ENCODE results near the gene UPK2. TPM values are rescaled to one million over a fixed set of nuclear protein-coding genes. Genes with fewer than 3 reads are reported as not detected.
A peak's percentile ranks its signal among the peaks of the same experiment; 100 is the strongest.

Gene UPK2
- total and polyA plus RNA-seq, 2 donors (not counting 1 experiment from before 2014, with no cell fraction given): not detected

DNA sequence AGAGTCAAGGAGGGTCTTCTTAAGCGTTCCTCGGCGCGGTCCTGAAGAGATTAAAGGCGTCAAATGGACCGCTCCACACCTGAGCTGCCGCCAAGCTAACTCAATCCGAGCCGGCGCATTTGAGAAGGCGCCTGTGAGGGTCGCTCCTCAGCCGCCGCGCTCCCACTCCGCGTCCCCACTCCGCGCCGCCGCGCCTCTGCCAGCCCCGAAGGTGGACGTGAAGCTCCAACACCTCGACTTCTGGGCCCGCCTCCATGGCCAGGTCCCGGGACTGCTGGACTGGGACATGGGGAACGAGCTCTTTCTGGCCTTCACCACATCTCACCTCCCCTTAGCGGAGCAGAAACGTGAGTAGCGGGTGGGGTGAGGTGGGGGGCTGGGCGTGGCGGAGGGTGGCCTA lies 15.5 kb downstream of the UPK2 start, which contains the start of gene FOXR1:
Gene FOXR1, plus strand, starts transcription at position 116 of the 400 bp plus-strand sequence. Its CDS starts 171 bp downstream, at position 287.
- H3K9ac ChIP-seq (ENCODE audit: insufficient read depth, low read length): no peak within 1 kb of the TSS
- no peak within 1 kb of the TSS for H2AFZ ChIP-seq (ENCODE audit: low read length)
- H3K27ac ChIP-seq (ENCODE audit: insufficient read depth, low read length): no peak within 1 kb of the TSS
- no peak within 1 kb of the TSS for H3K4me2 ChIP-seq (ENCODE audit: extremely low read depth, insufficient read depth, low read length)
- no peak for DNase-seq (ENCODE audit: low read depth in 2 of 2)
- H3K9me3 ChIP-seq (ENCODE audit: control insufficient read depth, insufficient read depth, low read depth, low read length): no peaks in the 10 kb centered on the region
- H3K79me2 ChIP-seq (ENCODE audit: control insufficient read depth, insufficient read depth, low read length): no peaks in the 10 kb centered on the region
- no peak within 1 kb of the TSS for H3K4me3 ChIP-seq (replicated peaks in 1 of 4; ENCODE audit: control extremely low read depth in 1 of 4, insufficient read depth in 1 of 4, low read depth in 3 of 4, low read length in 4 of 4)
- TF ChIP-seq, protein P1, sequence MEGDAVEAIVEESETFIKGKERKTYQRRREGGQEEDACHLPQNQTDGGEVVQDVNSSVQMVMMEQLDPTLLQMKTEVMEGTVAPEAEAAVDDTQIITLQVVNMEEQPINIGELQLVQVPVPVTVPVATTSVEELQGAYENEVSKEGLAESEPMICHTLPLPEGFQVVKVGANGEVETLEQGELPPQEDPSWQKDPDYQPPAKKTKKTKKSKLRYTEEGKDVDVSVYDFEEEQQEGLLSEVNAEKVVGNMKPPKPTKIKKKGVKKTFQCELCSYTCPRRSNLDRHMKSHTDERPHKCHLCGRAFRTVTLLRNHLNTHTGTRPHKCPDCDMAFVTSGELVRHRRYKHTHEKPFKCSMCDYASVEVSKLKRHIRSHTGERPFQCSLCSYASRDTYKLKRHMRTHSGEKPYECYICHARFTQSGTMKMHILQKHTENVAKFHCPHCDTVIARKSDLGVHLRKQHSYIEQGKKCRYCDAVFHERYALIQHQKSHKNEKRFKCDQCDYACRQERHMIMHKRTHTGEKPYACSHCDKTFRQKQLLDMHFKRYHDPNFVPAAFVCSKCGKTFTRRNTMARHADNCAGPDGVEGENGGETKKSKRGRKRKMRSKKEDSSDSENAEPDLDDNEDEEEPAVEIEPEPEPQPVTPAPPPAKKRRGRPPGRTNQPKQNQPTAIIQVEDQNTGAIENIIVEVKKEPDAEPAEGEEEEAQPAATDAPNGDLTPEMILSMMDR (conservative IDR thresholded peaks at IDR 0.05 in 1 of 2, IDR thresholded peaks at IDR 0.05 in 1 of 2; ENCODE audit: low read depth in 1 of 2, low read length in 2 of 2): no peak
- TF ChIP-seq EZH2 (IDR thresholded peaks at IDR 0.05; ENCODE audit: low read length, missing control alignments): no peak
- no peaks in the 10 kb centered on the region for H3K36me3 ChIP-seq (ENCODE audit: control insufficient read depth, insufficient read depth, low read length)
- no peaks in the 10 kb centered on the region for H3K27me3 ChIP-seq (ENCODE audit: control insufficient read depth, insufficient read depth, low read length)
- no peaks in the 10 kb centered on the region for H3K4me1 ChIP-seq (ENCODE audit: control insufficient read depth, extremely low read depth, insufficient read depth, low read length)
- no peaks in the 10 kb centered on the region for H4K20me1 ChIP-seq (ENCODE audit: control insufficient read depth, extremely low read depth, insufficient read depth, low read length)

DNA sequence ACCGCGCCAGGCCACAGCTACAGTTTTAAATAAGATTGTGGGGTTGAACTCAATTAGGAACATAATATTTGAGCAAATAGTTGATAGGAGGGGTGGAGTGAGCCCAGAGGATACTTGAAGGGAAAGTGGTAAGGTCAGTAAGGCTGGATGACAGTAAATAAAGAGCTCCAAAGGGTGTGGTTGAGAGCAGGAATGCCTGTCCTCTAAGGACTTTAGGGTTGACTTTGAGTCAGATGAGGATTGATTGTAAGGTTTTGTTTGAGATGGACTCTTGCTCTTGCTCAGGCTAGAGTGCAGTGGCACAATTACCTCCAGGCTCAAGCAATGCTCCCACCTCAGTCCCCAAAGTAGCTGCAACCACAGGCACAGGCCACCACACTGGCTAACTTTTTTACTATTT lies 17.9 kb downstream of the UPK2 start:
- H3K27me3 ChIP-seq (ENCODE audit: control insufficient read depth, insufficient read depth, low read length): peaks cover 2% of the 10 kb centered on the region
- H3K4me1 ChIP-seq (ENCODE audit: control insufficient read depth, extremely low read depth, insufficient read depth, low read length): no peaks in the 10 kb centered on the region
- H3K27ac ChIP-seq (ENCODE audit: insufficient read depth, low read length): no peak overlapping the region
- no peak overlapping the region for H3K4me3 ChIP-seq (replicated peaks in 1 of 4; ENCODE audit: control extremely low read depth in 1 of 4, insufficient read depth in 1 of 4, low read depth in 3 of 4, low read length in 4 of 4)
- H3K9ac ChIP-seq (ENCODE audit: insufficient read depth, low read length): no peak overlapping the region
- H3K9me3 ChIP-seq (ENCODE audit: control insufficient read depth, insufficient read depth, low read depth, low read length): no peaks in the 10 kb centered on the region
- no peak for DNase-seq (ENCODE audit: low read depth in 2 of 2)
- H2AFZ ChIP-seq (ENCODE audit: low read length): no peak overlapping the region
- H3K79me2 ChIP-seq (ENCODE audit: control insufficient read depth, insufficient read depth, low read length): no peaks in the 10 kb centered on the region
- no peak for TF ChIP-seq EZH2 (IDR thresholded peaks at IDR 0.05; ENCODE audit: low read length, missing control alignments)
- TF ChIP-seq, protein P1 (conservative IDR thresholded peaks at IDR 0.05 in 1 of 2, IDR thresholded peaks at IDR 0.05 in 1 of 2; ENCODE audit: low read depth in 1 of 2, low read length in 2 of 2): no peak
- H3K36me3 ChIP-seq (ENCODE audit: control insufficient read depth, insufficient read depth, low read length): no peaks in the 10 kb centered on the region
- H4K20me1 ChIP-seq (ENCODE audit: control insufficient read depth, extremely low read depth, insufficient read depth, low read length): no peaks in the 10 kb centered on the region
- no peak overlapping the region for H3K4me2 ChIP-seq (ENCODE audit: extremely low read depth, insufficient read depth, low read length)

DNA sequence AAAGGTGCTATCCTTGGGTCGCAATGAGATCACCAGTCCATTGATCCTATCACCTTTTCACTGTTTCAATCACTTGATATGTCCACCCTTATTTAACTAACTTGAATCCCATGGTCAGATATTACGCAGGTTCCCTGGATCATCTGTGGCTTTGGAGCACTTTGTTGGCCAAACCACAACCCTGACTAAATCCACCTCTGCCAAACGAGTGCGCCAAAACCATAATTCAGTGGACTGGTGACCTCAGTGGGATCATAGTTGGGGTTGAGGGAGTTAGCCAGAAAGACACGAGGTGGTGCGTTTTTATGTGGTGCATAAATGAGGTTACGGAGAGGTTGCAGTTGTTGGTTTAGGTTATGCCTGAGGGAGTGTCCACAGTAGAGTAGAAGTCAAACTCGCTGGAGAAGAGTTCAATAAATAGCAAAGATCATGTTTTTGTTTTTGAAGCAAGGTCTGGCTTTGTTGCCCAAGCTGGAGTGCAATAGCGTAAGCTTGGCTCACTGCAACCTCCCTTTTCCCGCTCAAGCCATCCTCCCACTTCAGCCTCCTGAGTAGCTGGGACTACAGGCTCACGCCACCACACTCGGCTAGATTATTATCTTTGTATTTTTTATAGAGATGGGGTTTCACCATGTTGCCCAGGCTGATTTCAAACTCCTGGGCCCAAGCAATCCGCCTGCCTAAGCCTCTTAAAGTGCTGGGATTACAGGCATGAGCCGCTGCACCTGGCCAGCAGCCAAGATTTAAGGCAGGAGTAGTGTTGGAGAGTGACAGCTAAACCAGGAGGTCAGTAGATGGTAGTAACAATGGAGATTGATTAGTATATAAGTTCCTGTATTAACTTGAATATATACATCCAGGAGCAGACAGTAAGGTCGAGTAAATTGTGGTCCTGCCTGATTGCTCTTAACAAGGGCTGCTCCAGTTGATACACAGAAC lies 19.9 kb downstream of the UPK2 start:
- no peak overlapping the region for H3K4me2 ChIP-seq (ENCODE audit: extremely low read depth, insufficient read depth, low read length)
- no peak overlapping the region for H3K27ac ChIP-seq (ENCODE audit: insufficient read depth, low read length)
- peak in 1 of 2 donors; percentile 77 for DNase-seq (ENCODE audit: low read depth in 2 of 2)
- TF ChIP-seq, protein P1 (conservative IDR thresholded peaks at IDR 0.05 in 1 of 2, IDR thresholded peaks at IDR 0.05 in 1 of 2; ENCODE audit: low read depth in 1 of 2, low read length in 2 of 2): no peak
- no peak for TF ChIP-seq EZH2 (IDR thresholded peaks at IDR 0.05; ENCODE audit: low read length, missing control alignments)
- no peak overlapping the region for H2AFZ ChIP-seq (ENCODE audit: low read length)
- H3K4me1 ChIP-seq (ENCODE audit: control insufficient read depth, extremely low read depth, insufficient read depth, low read length): no peaks in the 10 kb centered on the region
- no peaks in the 10 kb centered on the region for H3K79me2 ChIP-seq (ENCODE audit: control insufficient read depth, insufficient read depth, low read length)
- no peak overlapping the region for H3K4me3 ChIP-seq (replicated peaks in 1 of 4; ENCODE audit: control extremely low read depth in 1 of 4, insufficient read depth in 1 of 4, low read depth in 3 of 4, low read length in 4 of 4)
- no peaks in the 10 kb centered on the region for H3K9me3 ChIP-seq (ENCODE audit: control insufficient read depth, insufficient read depth, low read depth, low read length)
- H3K27me3 ChIP-seq (ENCODE audit: control insufficient read depth, insufficient read depth, low read length): peaks cover 4% of the 10 kb centered on the region
- no peaks in the 10 kb centered on the region for H3K36me3 ChIP-seq (ENCODE audit: control insufficient read depth, insufficient read depth, low read length)
- no peak overlapping the region for H3K9ac ChIP-seq (ENCODE audit: insufficient read depth, low read length)
- no peaks in the 10 kb centered on the region for H4K20me1 ChIP-seq (ENCODE audit: control insufficient read depth, extremely low read depth, insufficient read depth, low read length)
